ENCODE data around the gene PTS.

PTS gene

GRCh38 chr11:112241486-112241885 lies 15.3 kb downstream of the PTS start:
- H3K4me3 ChIP-seq (ENCODE audit: low read depth, low read length): no peak overlapping the region

GRCh38 chr11:112247201-112247600 lies 21.0 kb downstream of the PTS start:
- no peak for TF ChIP-seq CTCF (IDR thresholded peaks at IDR 0.05; ENCODE audit: low read depth, low read length)
- H3K4me3 ChIP-seq (ENCODE audit: low read depth, low read length): no peak overlapping the region

More at GRCh38 chr11:112241486-112241885, 15.3 kb downstream of the PTS start:
- no peak for TF ChIP-seq CTCF (IDR thresholded peaks at IDR 0.05; ENCODE audit: low read depth, low read length)

GRCh38 chr11:112248201-112248600 lies 22.0 kb downstream of the PTS start:
- no peak for TF ChIP-seq CTCF (IDR thresholded peaks at IDR 0.05; ENCODE audit: low read depth, low read length)
- no peak overlapping the region for H3K4me3 ChIP-seq (ENCODE audit: low read depth, low read length)

GRCh38 chr11:112249871-112250610 lies 23.8 kb downstream of the PTS start:
- TF ChIP-seq CTCF (IDR thresholded peaks at IDR 0.05; ENCODE audit: low read depth, low read length): no peak
- no peak overlapping the region for H3K4me3 ChIP-seq (ENCODE audit: low read depth, low read length)

GRCh38 chr11:112253605-112254242 lies 27.5 kb downstream of the PTS start:
- no peak for TF ChIP-seq CTCF (IDR thresholded peaks at IDR 0.05; ENCODE audit: low read depth, low read length)
- H3K4me3 ChIP-seq (ENCODE audit: low read depth, low read length): no peak overlapping the region

- H3K4me3 ChIP-seq (ENCODE audit: low read depth, low read length): 0 out of 2 replicates have a peak overlapping the region, but pooled peaks have one; percentile 14
- TF ChIP-seq CTCF (IDR thresholded peaks at IDR 0.05; ENCODE audit: low read depth, low read length): no peak
Measured at GRCh38 chr11:112255067-112255720, 29.0 kb downstream of the PTS start.

GRCh38 chr11:112260490-112260889 lies 34.3 kb downstream of the PTS start, which contains the start of gene PLET1:
Gene PLET1 (minus strand): TSS chr11:112260860. CDS start chr11:112260589, 271 bp downstream.
- no peak within 1 kb of the TSS for H3K4me3 ChIP-seq (ENCODE audit: low read depth, low read length)
- no peak for TF ChIP-seq CTCF (IDR thresholded peaks at IDR 0.05; ENCODE audit: low read depth, low read length)
